G401.6 (cell line): ENCODE results near the gene SCML2.
"Not testable (repeated sequence)": the region's sequence is repeated elsewhere in the genome, so short reads cannot be mapped to it uniquely, and the experiment has no call there.

Experiments
- FAIRE-seq: peaks from 2 replicates; lab custom pipeline; 2012; peaks lifted over from hg19 to GRCh38; lab: Jason Lieb, UNC

Gene SCML2

GRCh38 chrX:18354369-18355223 lies at the start of gene SCML2:
Gene SCML2 (minus strand): TSS chrX:18354688. CDS start chrX:18334071, 20,617 bp downstream.
- FAIRE-seq, result no peak

- FAIRE-seq, result no peak
Measured at GRCh38 chrX:18401848-18402213, 47.3 kb upstream of the SCML2 start.

- FAIRE-seq, result no peak
Measured at GRCh38 chrX:18394477-18394876, 40.0 kb upstream of the SCML2 start.

GRCh38 chrX:18390941-18391538 lies 36.6 kb upstream of the SCML2 start:
- FAIRE-seq, result peak; percentile 93

- no peak for FAIRE-seq
Measured at GRCh38 chrX:18389966-18390365, 35.5 kb upstream of the SCML2 start.

- FAIRE-seq, result no peak
Measured at GRCh38 chrX:18377796-18378195, 23.3 kb upstream of the SCML2 start.

- FAIRE-seq, result not testable (repeated sequence)
Measured at GRCh38 chrX:18375131-18375805, 20.8 kb upstream of the SCML2 start.

GRCh38 chrX:18369096-18369495 lies 14.6 kb upstream of the SCML2 start:
- FAIRE-seq, result not testable (repeated sequence)

GRCh38 chrX:18368402-18368801 lies 13.9 kb upstream of the SCML2 start:
- no peak for FAIRE-seq

- no peak for FAIRE-seq
Measured at GRCh38 chrX:18360867-18361266, 6.4 kb upstream of the SCML2 start.

GRCh38 chrX:18353931-18354368 lies 538 bp downstream of the SCML2 start:
- no peak for FAIRE-seq

- FAIRE-seq, result no peak
Measured at GRCh38 chrX:18351784-18352183, 2.7 kb downstream of the SCML2 start.

GRCh38 chrX:18348047-18348446 lies 6.4 kb downstream of the SCML2 start:
- no peak for FAIRE-seq

- FAIRE-seq, result no peak
Measured at GRCh38 chrX:18309401-18309800, 45.1 kb downstream of the SCML2 start.

GRCh38 chrX:18297251-18297650 lies 57.2 kb downstream of the SCML2 start:
- no peak for FAIRE-seq

GRCh38 chrX:18294893-18295292 lies 59.6 kb downstream of the SCML2 start:
- no peak for FAIRE-seq

GRCh38 chrX:18291006-18291545 lies 63.4 kb downstream of the SCML2 start:
- no peak for FAIRE-seq

GRCh38 chrX:18290200-18290599 lies 64.3 kb downstream of the SCML2 start:
- no peak for FAIRE-seq

GRCh38 chrX:18288716-18289115 lies 65.8 kb downstream of the SCML2 start:
- FAIRE-seq, result no peak

GRCh38 chrX:18286322-18286831 lies 68.1 kb downstream of the SCML2 start:
- FAIRE-seq, result no peak

- FAIRE-seq, result no peak
Measured at GRCh38 chrX:18278449-18278848, 76.0 kb downstream of the SCML2 start.

GRCh38 chrX:18272222-18272621 lies 82.3 kb downstream of the SCML2 start:
- FAIRE-seq, result no peak

- FAIRE-seq, result no peak
Measured at GRCh38 chrX:18271725-18272124, 82.8 kb downstream of the SCML2 start.
